Fibroblast of skin of abdomen (primary cell): ENCODE measurements around the gene SLC12A4. TPM values are rescaled to one million over a fixed set of nuclear protein-coding genes. Genes with fewer than 3 reads are reported as not detected.
A peak's percentile ranks its signal among the peaks of the same experiment; 100 is the strongest.
"Not testable (repeated sequence)": the region's sequence is repeated elsewhere in the genome, so short reads cannot be mapped to it uniquely, and the experiment has no call there.

Source experiments
- DNase-seq: peaks from one replicate; pipeline ENCODE4 v3.0.0-alpha.2; 2013
- polyA plus RNA-seq, 2 experiments: library from polyadenylated mRNA; unstranded; fragments of 120-200 nt; gene quantifications; one replicate each; pipeline ENCODE4 v1.2.1, GENCODE V29; 2013; ENCODE audit not compliant: insufficient read length in 2 of 2

The SLC12A4 gene
- polyA plus RNA-seq (2013, experiment 1 of 2; ENCODE audit: insufficient read length): 52.6 TPM
- 58.5 TPM for polyA plus RNA-seq (2013, experiment 2 of 2; ENCODE audit: insufficient read length)

GRCh38 chr16:67968400-67969253 lies at the start of gene SLC12A4:
TSS of gene SLC12A4 (minus strand) at chr16:67968637. CDS start at chr16:67968553, 84 bp downstream.
- DNase-seq: peak; percentile 89

- DNase-seq: no peak
Measured at GRCh38 chr16:68015681-68016080, 47.2 kb upstream of the SLC12A4 start, which contains the start of gene DPEP2NB. TSS of gene DPEP2NB (minus strand) at chr16:68015911. CDS start at chr16:68015770, 141 bp downstream.

- no peak for DNase-seq
Measured at GRCh38 chr16:68013440-68013839, 45.0 kb upstream of the SLC12A4 start.

GRCh38 chr16:68009872-68010271 lies 41.4 kb upstream of the SLC12A4 start:
- not testable (repeated sequence) for DNase-seq

DNA sequence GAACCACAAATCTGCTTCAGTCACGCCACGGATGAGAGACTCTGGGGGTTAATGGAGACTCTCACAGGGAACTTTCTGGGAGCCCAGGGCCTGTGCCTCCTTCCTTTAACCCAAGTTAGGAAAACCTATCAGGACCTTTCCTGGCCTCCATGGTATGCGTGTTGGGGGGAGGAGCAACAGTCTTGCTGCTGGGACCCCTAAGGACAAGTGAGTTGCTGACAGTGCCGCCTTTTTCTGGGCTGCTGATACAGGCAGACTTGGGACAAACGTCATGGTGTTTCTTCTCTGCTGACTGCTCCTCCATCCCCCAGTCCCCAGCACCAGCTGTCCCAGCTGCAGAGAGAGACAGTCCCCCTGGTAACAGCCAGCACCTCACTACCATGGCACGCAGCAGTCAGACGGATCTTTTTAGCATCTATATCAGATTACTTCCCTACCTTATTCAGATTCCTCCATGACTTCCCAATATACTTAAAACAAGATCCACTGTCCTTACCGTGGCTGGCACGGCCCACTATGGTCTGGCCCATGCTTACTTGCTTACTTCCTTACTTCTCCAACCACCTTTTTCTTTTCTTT lies 40.8 kb upstream of the SLC12A4 start:
- DNase-seq: no peak

DNA sequence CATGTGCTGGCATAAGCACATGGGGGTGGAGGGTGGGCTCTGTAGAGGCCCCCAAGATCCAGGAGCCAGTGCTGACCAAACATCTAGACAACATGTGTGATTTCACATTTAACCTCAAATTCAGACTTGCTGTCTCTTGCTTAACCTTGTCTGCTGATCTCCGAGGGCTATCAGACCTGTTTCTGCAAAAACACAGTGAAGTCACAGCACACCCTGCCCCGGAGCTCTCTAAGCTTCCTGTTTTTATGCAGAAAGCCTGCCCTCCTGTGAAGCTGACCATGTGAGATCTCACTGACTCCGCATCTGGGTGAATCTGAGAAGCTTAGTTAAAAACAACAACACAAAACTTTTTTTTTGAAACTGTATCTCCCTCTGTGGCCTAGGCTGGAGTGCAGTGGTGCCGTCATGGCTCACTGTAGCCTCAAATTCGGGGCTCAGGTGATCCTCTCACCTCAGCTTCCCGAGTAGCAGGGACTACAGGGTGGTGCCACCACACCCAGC lies 37.4 kb upstream of the SLC12A4 start:
- DNase-seq: no peak

- DNase-seq: no peak
Measured at GRCh38 chr16:68005211-68005610, 36.8 kb upstream of the SLC12A4 start.

GRCh38 chr16:68003031-68003430 lies 34.6 kb upstream of the SLC12A4 start:
- no peak for DNase-seq

DNA sequence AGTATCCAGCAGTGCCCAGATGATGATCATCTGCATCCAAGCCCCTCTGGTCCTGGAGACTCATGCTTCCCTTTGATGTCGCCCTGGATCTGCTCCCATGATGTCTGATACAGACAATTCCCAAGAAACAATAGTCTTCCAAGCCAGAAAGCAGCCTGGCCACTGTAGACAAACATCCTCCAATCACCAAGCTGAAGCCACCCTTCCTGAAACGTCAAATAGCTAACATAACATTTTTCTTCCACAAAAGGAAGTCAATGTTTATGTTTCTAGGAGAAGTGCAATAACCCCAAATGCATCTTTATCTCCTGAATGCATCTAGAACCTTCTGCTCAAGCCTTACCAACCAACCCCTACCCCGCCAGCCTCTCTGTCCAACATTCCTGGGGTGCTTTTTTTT lies 32.0 kb upstream of the SLC12A4 start:
- no peak for DNase-seq

GRCh38 chr16:67999985-68000384 lies 31.5 kb upstream of the SLC12A4 start:
- no peak for DNase-seq

GRCh38 chr16:67998779-67999688 lies 30.6 kb upstream of the SLC12A4 start, which contains the start of gene DPEP2:
TSS of gene DPEP2 (minus strand) at chr16:67999484. CDS start at chr16:67993212, 6,272 bp downstream.
- not testable (repeated sequence) for DNase-seq

- not testable (repeated sequence) for DNase-seq
Measured at GRCh38 chr16:67998231-67998778, 29.9 kb upstream of the SLC12A4 start.

GRCh38 chr16:67996666-67997065 lies 28.2 kb upstream of the SLC12A4 start:
- no peak for DNase-seq

DNA sequence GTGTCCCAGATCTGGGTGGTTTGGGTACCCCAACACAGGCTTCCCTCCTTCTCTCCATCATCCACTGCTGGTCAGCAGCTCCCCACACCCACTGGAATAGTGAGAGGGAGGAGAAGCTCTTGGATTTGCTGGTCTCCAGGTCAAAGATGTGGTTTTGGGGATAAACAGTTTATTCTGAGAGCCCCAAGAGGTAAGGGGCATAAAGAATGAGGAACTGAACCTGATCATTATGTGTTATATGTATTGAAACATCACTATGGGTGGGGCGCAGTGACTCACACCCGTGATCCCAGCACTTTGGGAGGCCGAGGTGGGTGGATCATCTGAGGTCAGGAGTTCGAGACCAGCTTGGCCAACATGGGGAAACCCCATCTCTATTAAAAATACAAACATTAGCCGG lies 27.0 kb upstream of the SLC12A4 start:
- DNase-seq: no peak

DNA sequence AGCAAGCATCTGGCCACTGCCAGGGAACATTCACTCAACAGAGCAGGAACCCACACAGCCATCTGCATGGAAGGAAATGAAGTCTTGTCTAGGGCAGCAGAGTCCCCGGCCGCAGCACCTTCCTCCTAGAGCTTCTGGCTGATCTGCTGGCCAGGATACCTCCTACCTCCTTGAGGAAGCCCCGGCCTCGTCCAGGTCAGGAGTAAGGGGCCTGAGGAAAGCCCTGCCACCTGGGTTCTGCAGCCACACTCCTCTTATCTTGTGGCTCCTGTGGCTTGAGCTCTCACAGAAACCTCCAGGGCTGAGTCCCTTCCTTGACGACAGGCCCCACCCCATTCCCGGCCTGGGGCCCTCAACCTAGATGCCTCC lies 25.6 kb upstream of the SLC12A4 start:
- not testable (repeated sequence) for DNase-seq

- DNase-seq: peak; percentile 72
Measured at GRCh38 chr16:67993207-67994039, 25.0 kb upstream of the SLC12A4 start.

- DNase-seq: no peak
Measured at GRCh38 chr16:67992661-67993206, 24.3 kb upstream of the SLC12A4 start.

- DNase-seq: no peak
Measured at GRCh38 chr16:67990018-67990386, 21.6 kb upstream of the SLC12A4 start.

DNA sequence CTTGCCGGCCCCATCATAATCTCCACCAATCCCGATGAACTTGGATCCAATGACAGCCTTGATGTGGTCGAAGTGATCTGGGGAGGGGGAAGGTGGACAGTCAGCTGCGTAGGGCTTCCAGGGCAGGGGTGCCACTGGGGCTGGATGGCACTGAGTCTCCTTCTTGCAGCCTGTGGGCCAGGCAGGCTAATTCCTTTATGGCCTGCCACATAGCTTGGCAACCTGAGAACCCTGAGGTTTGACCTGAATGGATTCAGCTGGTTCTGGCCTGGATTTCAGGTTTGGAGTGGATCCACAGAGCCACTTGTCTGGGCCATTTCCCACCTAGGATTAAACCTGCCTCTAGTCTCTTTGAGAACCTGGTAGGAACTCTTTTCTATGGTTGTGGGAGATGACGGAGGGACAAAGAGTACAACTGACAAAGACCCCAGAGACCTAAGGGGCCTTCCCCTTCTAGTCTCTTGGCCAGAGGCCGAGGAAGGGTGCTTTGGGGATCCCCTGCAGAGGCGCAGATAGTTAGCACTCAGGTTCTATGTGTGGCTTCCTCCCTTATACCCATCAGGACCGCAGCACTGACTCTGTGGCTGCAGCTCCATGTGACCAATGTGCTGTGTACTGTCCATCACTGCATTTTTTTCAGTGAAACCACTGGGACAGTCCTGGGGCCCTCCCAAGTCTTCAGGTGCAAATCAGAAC lies 21.0 kb upstream of the SLC12A4 start:
- DNase-seq: no peak

GRCh38 chr16:67988675-67989074 lies 20.2 kb upstream of the SLC12A4 start:
- no peak for DNase-seq
